ENCODE measurements around the gene KANK2. TPM values are rescaled to one million over a fixed set of nuclear protein-coding genes. Genes with fewer than 3 reads are reported as not detected.

The KANK2 gene
- total RNA-seq, 6 experiments from 2014 or later = 132 to 167 (median 156) TPM

DNA sequence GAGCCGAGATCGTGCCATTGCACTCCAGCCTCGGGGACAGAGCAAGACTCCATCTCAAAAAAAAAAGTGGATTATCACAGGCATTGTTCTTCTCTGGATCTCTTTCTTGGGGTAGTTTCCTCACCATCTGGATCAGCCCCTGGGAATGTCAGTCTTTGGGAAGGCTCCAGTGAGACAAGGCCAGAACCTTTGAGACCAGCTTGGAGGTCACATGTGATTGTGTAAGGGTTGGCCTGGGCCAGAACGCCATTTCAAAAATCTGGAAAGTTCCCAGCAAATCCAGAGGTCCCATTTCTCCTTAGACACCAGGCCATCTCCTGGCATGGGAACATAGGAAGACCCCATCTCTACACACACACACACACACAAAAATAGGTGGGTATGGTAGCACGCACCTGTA is 27.8 kb upstream of the KANK2 start:
- peaks cover 17% of the 10 kb centered on the region for H3K9me3 Mint-ChIP-seq
- TF ChIP-seq, protein P1, sequence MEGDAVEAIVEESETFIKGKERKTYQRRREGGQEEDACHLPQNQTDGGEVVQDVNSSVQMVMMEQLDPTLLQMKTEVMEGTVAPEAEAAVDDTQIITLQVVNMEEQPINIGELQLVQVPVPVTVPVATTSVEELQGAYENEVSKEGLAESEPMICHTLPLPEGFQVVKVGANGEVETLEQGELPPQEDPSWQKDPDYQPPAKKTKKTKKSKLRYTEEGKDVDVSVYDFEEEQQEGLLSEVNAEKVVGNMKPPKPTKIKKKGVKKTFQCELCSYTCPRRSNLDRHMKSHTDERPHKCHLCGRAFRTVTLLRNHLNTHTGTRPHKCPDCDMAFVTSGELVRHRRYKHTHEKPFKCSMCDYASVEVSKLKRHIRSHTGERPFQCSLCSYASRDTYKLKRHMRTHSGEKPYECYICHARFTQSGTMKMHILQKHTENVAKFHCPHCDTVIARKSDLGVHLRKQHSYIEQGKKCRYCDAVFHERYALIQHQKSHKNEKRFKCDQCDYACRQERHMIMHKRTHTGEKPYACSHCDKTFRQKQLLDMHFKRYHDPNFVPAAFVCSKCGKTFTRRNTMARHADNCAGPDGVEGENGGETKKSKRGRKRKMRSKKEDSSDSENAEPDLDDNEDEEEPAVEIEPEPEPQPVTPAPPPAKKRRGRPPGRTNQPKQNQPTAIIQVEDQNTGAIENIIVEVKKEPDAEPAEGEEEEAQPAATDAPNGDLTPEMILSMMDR (IDR thresholded peaks at IDR 0.05) = no peak
- no peak overlapping the region for H3K27ac Mint-ChIP-seq
- no peak for DNase-seq
- H3K4me1 Mint-ChIP-seq (ENCODE audit: low read depth) = no peaks in the 10 kb centered on the region
- H3K36me3 Mint-ChIP-seq (ENCODE audit: low read depth) = peaks cover 31% of the 10 kb centered on the region
- H3K4me3 Mint-ChIP-seq = no peak overlapping the region
- H3K27me3 Mint-ChIP-seq (ENCODE audit: insufficient read depth) = peaks cover 4% of the 10 kb centered on the region

DNA sequence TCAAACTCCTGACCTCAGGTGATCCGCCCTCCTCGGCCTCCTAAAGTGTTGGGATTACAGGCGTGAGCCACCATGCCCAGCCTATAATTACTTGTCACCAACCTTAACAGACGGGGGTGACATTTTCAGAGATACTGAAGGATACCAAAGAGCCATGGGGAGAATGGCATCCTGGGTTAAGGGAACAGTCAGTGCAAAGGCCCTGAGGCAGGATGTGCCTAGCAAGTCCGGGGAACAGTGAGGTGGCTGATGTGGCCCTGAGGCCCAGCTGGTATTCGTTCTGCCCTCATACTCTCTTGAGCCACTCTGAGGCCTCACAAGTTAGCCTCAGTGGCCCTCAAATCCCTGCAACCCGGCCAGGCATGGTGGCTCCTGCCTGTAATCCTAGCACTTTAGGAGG is 27.1 kb upstream of the KANK2 start:
- no peak overlapping the region for H3K27ac Mint-ChIP-seq
- H3K36me3 Mint-ChIP-seq (ENCODE audit: low read depth) = peaks cover 34% of the 10 kb centered on the region
- H3K4me3 Mint-ChIP-seq = no peak overlapping the region

DNA sequence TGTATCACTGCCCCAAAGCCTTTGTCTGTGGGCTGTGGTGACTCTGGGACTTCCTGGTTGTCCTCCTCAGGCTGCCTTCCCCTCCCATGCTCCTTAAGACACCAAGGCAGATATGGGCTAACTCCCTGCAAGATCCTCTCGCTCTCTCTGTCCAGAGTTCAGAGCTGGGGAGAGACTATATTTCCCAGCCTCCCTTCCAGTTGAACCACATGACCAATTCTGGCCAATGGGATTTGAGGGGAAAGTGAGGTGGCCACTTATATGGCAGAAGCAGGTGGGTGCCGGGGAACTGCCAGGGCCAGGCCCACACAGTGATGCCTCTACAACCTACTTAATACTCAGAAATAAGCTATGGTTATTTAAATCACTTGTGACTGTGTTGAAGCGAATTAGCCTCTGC is 25.9 kb upstream of the KANK2 start:
- no peak overlapping the region for H3K27ac Mint-ChIP-seq
- TF ChIP-seq, protein P1 (IDR thresholded peaks at IDR 0.05) = no peak
- H3K4me3 Mint-ChIP-seq = no peak overlapping the region
- DNase-seq = no peak
- peaks cover 1% of the 10 kb centered on the region; the same call in 1 of the 2 replicates for H3K27me3 Mint-ChIP-seq (ENCODE audit: insufficient read depth)
- H3K36me3 Mint-ChIP-seq (ENCODE audit: low read depth) = peaks cover 34% of the 10 kb centered on the region
- H3K4me1 Mint-ChIP-seq (ENCODE audit: low read depth) = no peaks in the 10 kb centered on the region
- peaks cover 17% of the 10 kb centered on the region for H3K9me3 Mint-ChIP-seq

More for the DNA sequence above, 27.1 kb upstream of the KANK2 start:
- Mint-ChIP-seq H3K9me3 (peaks cover 17% of the 10 kb centered on the region), H3K4me1 (ENCODE audit: low read depth) (no peaks in the 10 kb centered on the region), H3K27me3 (ENCODE audit: insufficient read depth) (peaks cover 1% of the 10 kb centered on the region; the same call in 1 of the 2 replicates)
- TF ChIP-seq, protein P1 (IDR thresholded peaks at IDR 0.05) = no peak
- DNase-seq = no peak

DNA sequence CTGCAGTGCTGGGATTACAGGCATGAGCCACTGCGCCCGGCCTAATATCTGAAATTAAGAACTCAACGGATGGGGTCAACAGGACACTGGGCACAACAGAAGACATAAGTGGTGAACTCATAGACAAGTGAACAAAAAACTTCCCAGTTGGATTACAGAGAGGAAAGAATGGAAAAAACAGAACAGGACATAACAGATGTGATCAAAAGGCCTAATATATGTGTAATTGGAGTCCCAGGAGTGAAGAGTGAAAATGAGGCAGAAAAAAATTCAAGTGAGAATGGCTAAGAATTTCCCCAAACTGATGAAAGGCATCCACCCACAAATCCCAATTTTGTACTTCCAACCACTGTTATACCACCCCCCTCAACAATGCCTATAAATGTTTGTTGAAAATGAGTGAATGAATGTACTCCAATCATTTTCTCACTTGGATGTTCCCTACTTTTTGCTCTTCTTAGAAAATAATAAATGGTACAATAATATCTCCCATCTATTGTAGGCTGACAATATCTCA is 23.8 kb upstream of the KANK2 start:
- DNase-seq = no peak
- Mint-ChIP-seq H3K27me3 (ENCODE audit: insufficient read depth) (peaks cover 1% of the 10 kb centered on the region; the same call in 1 of the 2 replicates), H3K4me1 (ENCODE audit: low read depth) (no peaks in the 10 kb centered on the region), H3K4me3 (no peak overlapping the region), H3K36me3 (ENCODE audit: low read depth) (peaks cover 35% of the 10 kb centered on the region), H3K9me3 (peaks cover 17% of the 10 kb centered on the region), H3K27ac (no peak overlapping the region)
- TF ChIP-seq, protein P1 (IDR thresholded peaks at IDR 0.05) = no peak

DNA sequence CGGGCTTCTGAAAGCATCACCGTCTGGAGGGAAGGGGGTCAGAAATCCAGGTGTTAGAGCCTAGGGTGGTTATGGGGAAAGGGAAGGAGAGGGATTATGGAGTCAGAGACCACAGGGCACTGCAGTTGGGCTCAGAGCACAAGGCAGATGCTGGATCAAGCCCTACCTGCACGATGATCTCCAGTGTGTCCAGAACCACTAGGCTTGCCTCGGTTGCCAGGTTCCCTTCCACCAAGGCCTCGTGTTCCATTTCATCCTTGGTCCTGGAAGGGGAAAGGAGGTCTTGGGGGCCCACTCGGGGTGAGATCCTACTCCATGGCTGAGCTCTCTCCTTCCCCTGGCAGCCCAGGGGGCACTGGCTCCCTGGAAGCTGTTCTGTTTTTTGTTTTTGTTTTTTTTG is 17.0 kb upstream of the KANK2 start:
- DNase-seq = no peak
- Mint-ChIP-seq H3K36me3 (ENCODE audit: low read depth) (peaks cover 28% of the 10 kb centered on the region), H3K27me3 (ENCODE audit: insufficient read depth) (peaks cover 7% of the 10 kb centered on the region), H3K27ac (no peak overlapping the region), H3K9me3 (peaks cover 14% of the 10 kb centered on the region), H3K4me1 (ENCODE audit: low read depth) (no peaks in the 10 kb centered on the region; the same call in 1 of the 2 replicates), H3K4me3 (no peak overlapping the region)
- TF ChIP-seq, protein P1 (IDR thresholded peaks at IDR 0.05) = no peak

DNA sequence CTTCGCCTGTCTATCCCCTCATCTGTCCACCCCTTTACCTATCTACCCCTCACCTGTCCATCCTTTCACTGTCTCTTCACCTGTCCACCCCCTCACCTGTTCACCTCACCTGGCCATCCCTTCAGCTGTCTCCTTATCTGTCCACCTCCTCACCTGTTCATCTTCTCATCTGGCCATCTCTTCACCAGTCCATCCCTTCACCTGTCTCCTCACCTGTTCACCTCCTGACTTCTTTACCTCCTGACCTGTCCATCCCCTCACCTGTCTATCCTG is 13.2 kb upstream of the KANK2 start:
- H3K36me3 Mint-ChIP-seq (ENCODE audit: low read depth) = peaks cover 22% of the 10 kb centered on the region
- peaks cover 14% of the 10 kb centered on the region for H3K9me3 Mint-ChIP-seq
- H3K27me3 Mint-ChIP-seq (ENCODE audit: insufficient read depth) = peaks cover 12% of the 10 kb centered on the region
- peak overlapping the region; percentile 58; the same call in 1 of the 2 replicates for H3K27ac Mint-ChIP-seq
- no peaks in the 10 kb centered on the region; the same call in 1 of the 2 replicates for H3K4me1 Mint-ChIP-seq (ENCODE audit: low read depth)
- DNase-seq = no peak
- H3K4me3 Mint-ChIP-seq = peak overlapping the region; percentile 44
- TF ChIP-seq, protein P1 (IDR thresholded peaks at IDR 0.05) = no peak
